Activated CD8-positive, alpha-beta T cell treated with anti-CD3 and anti-CD28 coated beads, Interleukin-2, amount 10 ng/mL, durations not matched to agents 7 days and 5 days (primary cell): Measurements from ENCODE around the gene SLC25A10. TPM values are rescaled to one million over a fixed set of nuclear protein-coding genes. Genes with fewer than 3 reads are reported as not detected.

ENCODE experiments used
- ATAC-seq: fragments of 150-1000 bp; cut with Tn5 transposase; one replicate; pipeline ENCODE4 v1.10.0; 2021; ENCODE audit warnings: moderate library complexity
- CTCF ChIA-PET: fragments of 350-600 bp; sonication (Branson Sonifier 250); formaldehyde crosslinking; loops from one replicate; lab custom pipeline; 2021; ENCODE audit warnings: antibody characterized with exemption; lab: Charles Lee
- POLR2A ChIA-PET: fragments of 350-600 bp; sonication (Branson Sonifier 250); formaldehyde crosslinking; loops from one replicate; lab custom pipeline; 2021; ENCODE audit warnings: antibody characterized with exemption; lab: Charles Lee
- DNase-seq: peaks from one replicate; pipeline ENCODE4 v3.0.0-alpha.2; 2020
- H3K27ac Mint-ChIP-seq: one replicate; pipeline ENCODE4 v1.8.0; 2021; ENCODE audit warnings: mild to moderate bottlenecking, mixed read lengths
- H3K27me3 Mint-ChIP-seq: one replicate; pipeline ENCODE4 v1.8.0; 2021; ENCODE audit warnings: low read depth, mixed read lengths
- H3K36me3 Mint-ChIP-seq: one replicate; pipeline ENCODE4 v1.8.0; 2021; ENCODE audit warnings: low read depth, mixed read lengths
- H3K4me1 Mint-ChIP-seq: one replicate; pipeline ENCODE4 v1.8.0; 2021; ENCODE audit warnings: low read depth, mixed read lengths
- H3K4me3 Mint-ChIP-seq: one replicate; pipeline ENCODE4 v1.8.0; 2021; ENCODE audit warnings: mild to moderate bottlenecking, mixed read lengths
- H3K9me3 Mint-ChIP-seq: one replicate; pipeline ENCODE4 v1.8.0; 2022; ENCODE audit warnings: mixed read lengths; ENCODE audit not compliant: insufficient read depth
- total RNA-seq, 2 experiments: library from RNA; stranded (reverse); gene quantifications; one replicate each; pipeline ENCODE4 v1.2.3, GENCODE V29; 2021

Gene SLC25A10
- total RNA-seq, 2 experiments from 2014 or later = 39.2 to 40.4 TPM

DNA sequence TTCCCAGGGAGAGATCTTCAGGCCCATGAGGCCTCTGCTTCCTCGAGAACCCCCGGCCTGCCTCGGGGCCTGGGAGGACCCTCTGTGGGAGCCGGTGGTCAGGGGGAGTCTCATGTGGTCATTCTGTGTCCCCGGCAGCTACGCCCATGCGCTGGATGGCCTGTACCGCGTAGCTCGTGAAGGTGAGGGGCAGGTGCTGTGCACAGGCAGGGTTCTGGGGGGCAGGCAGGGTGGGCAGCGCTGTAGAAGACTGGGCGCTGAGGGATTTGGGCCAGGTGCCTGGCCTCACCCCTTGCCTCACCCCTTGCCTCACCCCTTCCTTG lies 4.6 kb downstream of the SLC25A10 start:
- Mint-ChIP-seq H3K36me3 (peaks cover 5% of the 10 kb centered on the region), H3K27me3 (no peaks in the 10 kb centered on the region), H3K4me3 (no peak overlapping the region), H3K4me1 (peaks cover 15% of the 10 kb centered on the region), H3K9me3 (no peaks in the 10 kb centered on the region), H3K27ac (no peak overlapping the region)
- no peak for ATAC-seq
- POLR2A ChIA-PET = no interaction called here
- no peak for DNase-seq
- CTCF ChIA-PET = no interaction called here

DNA sequence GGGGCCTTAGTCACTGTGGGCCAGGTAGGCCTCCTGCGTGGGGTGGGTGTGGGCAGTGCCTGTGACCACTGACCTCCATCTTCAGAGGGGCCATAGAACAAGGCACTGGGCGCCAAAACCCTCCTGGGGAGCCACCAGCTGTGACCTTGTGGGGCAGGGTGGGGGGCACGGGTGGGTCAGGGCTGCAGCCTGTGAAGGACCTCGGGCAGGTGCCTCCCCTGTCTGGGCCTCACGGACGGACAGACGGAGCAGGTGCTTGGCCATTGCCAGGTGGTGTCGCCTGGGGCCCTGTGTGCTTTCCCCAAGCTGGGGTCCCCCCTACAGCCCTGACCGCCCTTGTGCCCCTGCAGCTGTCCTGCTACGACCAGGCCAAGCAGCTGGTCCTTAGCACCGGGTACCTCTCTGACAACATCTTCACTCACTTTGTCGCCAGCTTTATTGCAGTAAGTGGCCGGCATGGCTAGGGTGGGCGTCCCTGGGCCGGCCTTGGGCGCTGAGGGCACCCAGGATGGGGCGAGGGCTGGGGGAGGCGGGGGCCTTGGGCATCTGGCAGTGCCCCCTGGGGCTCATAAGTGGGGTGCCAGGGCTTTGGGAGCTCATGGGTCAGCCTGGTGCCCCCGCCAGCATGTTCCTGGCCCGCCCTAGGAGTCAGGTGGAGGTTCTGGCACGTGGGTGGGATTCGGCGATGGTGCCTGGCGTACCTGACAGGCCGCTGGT lies 5.1 kb downstream of the SLC25A10 start:
- ChIA-PET CTCF (no interaction called here), POLR2A (no interaction called here)
- Mint-ChIP-seq H3K27ac (no peak overlapping the region), H3K4me1 (peaks cover 15% of the 10 kb centered on the region), H3K27me3 (no peaks in the 10 kb centered on the region), H3K4me3 (no peak overlapping the region), H3K9me3 (no peaks in the 10 kb centered on the region), H3K36me3 (peaks cover 5% of the 10 kb centered on the region)
- ATAC-seq (no peak), DNase-seq (no peak)

DNA sequence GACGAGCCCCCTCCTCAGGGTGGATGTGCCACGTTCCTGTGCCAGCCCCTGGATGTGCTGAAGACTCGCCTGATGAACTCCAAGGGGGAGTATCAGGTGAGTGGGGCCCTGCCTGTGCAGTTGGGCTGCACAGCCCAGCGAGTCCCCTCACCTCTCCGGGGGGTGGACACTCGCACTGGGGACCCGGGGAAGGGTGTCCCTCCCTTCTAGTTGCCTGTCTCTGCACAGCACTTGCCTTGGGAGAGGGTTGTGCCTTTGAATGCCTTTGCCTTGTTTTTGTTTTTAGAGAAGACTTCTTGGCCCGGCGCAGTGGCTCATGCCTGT lies 5.6 kb downstream of the SLC25A10 start:
- Mint-ChIP-seq H3K27ac (no peak overlapping the region), H3K36me3 (peaks cover 5% of the 10 kb centered on the region), H3K4me1 (peaks cover 14% of the 10 kb centered on the region), H3K27me3 (no peaks in the 10 kb centered on the region), H3K4me3 (no peak overlapping the region), H3K9me3 (no peaks in the 10 kb centered on the region)
- POLR2A ChIA-PET = no interaction called here
- CTCF ChIA-PET = no interaction called here
- no peak for DNase-seq
- ATAC-seq = no peak

DNA sequence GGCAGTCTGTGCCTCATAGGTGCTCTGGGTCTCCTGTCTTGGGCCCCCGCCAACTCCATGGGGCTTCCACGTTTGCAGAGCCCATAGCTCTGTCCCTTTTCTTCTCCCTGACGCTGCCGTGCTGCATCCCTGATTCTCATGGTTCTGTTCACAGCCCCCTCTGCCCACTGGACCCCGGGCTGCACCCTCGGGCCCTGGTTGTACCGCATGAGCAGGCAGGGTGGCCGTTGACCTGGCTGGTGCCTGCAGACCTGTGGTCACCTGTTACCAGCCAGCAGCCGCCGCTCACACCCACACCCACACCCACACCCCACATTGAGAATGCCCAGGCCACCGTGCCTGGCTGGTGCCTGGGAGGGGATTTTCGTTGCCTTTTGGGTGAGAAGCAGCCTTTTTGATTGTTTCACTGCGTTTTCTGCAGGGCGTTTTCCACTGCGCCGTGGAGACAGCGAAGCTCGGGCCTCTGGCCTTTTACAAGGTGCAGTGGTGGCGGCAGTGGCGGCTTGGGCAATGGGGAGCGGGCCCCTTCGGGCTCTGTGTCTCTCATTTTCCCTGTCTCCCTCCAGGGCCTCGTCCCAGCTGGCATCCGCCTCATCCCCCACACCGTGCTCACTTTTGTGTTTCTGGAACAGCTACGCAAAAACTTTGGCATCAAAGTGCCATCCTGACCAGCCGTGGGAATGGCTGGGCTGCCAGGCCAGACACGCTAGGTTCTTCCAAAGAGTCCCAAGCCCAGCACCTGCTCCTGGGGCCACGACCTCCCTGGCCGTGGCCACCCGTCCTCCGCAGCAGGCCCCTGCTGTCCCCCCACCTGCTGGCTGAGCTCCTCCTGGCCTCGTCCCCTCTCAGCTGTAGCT lies 7.6 kb downstream of the SLC25A10 start:
- CTCF ChIA-PET = no interaction called here
- Mint-ChIP-seq H3K27ac (no peak overlapping the region), H3K36me3 (peaks cover 3% of the 10 kb centered on the region), H3K9me3 (no peaks in the 10 kb centered on the region), H3K4me3 (no peak overlapping the region), H3K4me1 (peaks cover 4% of the 10 kb centered on the region), H3K27me3 (peaks cover 7% of the 10 kb centered on the region)
- POLR2A ChIA-PET = interaction anchor here (1.0 to 1.2 kb wide), 2 partner anchors 8 to 17 kb away, joined by 3 to 5 read pairs; partner anchors contain the start of gene MRPL12
- DNase-seq (no peak), ATAC-seq (no peak)

DNA sequence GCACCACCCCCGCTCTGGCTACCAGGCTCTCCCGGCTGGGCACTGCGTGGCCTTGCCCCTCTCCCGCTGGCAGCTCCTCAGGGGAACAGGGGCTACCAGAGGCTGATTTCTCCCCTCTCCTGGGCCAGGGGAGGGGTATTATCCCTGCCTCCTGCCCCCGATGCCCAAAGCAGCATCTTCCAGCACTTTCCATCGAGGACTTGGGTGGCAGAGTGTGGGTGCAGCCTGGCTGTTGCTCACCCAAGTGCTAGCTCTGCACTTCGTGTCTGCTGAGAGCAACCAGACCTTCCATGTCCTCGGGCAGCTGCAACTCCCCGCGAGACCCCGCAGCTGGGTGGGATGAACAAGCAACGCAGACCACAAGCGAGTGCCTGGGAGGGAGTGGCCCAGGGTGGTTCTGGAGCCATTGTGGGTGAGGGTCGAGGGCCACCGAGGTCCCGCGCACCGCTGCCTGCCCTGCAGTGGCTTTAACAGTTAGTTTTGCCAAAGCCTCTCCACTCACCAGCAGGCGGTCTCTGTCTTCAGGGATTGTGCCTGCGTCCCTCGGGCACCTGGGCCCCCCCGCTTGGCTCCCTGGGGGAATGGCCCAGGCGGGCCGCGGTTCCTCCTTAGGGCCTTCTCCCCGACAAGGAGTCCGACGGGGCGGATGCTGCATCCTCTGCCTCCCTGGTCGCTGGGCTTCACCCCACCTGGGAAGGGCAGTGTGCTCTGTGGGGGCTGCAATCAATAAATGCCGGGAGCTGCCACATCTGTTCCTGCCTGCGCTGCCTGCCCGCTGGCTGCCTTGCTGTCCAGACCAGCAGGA lies 8.4 kb downstream of the SLC25A10 start:
- DNase-seq (no peak), ATAC-seq (no peak)
- POLR2A ChIA-PET = interaction anchor here (1.2 kb wide), 1 partner anchor 9 kb away, joined by 5 read pairs; no protein-coding TSS in a partner anchor
- Mint-ChIP-seq H3K4me3 (no peak overlapping the region), H3K36me3 (peaks cover 3% of the 10 kb centered on the region), H3K27me3 (peaks cover 7% of the 10 kb centered on the region), H3K4me1 (peaks cover 4% of the 10 kb centered on the region), H3K27ac (no peak overlapping the region), H3K9me3 (no peaks in the 10 kb centered on the region)
- CTCF ChIA-PET = no interaction called here

DNA sequence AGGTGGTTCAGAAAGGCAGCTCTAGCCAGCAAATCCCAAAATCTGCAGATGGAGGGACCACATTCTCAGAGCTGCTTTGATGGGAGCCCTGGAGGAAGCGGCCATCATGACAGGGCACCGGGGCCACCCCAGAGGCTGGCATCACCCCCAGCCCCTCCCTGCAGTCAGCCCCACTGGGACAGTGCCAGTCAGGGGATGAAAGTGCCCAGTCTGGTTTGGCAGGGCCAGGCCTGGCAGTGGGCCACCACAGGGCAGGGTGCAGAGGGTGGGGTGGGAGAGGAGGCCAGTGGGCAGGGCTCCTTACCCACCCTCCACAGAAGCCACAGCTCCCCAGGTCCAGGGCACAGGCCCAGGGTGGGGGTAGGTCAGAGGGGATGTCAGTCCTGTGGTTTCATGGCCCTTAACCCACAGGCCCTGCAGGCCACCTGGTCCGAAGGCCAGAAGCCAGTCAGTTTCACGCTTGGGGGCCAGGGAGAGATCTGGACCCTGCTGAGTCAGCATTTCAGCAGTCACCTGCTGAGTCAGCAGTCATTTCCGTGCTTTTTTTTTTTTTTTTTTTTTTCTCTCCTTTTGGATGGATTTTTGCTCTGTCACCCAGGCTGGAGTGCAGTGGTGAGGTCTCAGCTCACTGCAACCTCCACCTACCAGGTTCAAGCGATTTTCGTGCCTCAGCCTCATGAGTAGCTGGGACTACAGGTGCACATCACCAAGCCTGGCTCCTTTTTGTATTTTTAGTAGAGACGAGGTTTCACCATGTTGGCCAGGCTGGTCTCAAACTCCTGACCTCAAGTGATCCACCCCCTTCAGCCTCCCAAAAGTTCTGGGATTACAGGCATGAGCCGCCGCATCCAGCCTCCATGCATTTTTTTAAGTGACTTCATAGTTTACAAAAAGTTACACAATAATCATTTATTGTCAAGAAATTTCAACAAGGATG lies 10.4 kb downstream of the SLC25A10 start:
- Mint-ChIP-seq H3K27ac (no peak overlapping the region), H3K4me1 (peaks cover 4% of the 10 kb centered on the region), H3K4me3 (no peak overlapping the region), H3K27me3 (peaks cover 10% of the 10 kb centered on the region), H3K9me3 (no peaks in the 10 kb centered on the region), H3K36me3 (peaks cover 3% of the 10 kb centered on the region)
- POLR2A ChIA-PET = no interaction called here
- ATAC-seq = no peak
- DNase-seq = no peak
- CTCF ChIA-PET = interaction anchor here (1.1 kb wide), 1 partner anchor 11 kb away, joined by 4 read pairs; no protein-coding TSS in a partner anchor

DNA sequence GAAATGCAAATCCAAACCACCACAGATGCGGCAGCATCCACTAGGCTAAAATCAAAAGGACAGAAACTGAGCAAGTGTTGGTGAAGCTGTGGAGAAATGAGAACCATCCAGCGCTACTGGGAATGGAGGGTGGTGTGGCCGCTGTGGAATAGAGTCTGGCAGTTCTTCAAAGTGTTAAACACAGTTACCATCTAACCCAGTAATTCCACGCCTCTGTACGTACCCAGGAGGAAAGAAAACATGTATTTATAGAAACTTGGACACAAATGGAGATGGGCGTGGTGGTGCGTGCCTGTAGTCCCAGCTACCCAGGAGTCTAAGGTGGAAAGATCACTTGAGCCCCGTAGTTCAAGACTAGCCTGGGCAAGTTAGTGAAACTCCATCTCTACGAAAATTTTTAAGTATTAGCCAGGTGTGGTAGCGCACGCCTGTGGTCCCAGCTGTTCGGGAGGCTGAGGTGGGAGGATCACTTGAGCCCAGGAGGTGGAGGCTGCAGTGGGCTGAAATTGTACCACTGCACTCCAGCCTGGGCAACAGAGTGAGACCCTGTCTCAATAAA lies 11.6 kb downstream of the SLC25A10 start:
- ATAC-seq = no peak
- Mint-ChIP-seq H3K4me1 (peaks cover 4% of the 10 kb centered on the region), H3K27me3 (peaks cover 10% of the 10 kb centered on the region), H3K36me3 (peaks cover 3% of the 10 kb centered on the region), H3K27ac (no peak overlapping the region), H3K9me3 (no peaks in the 10 kb centered on the region), H3K4me3 (no peak overlapping the region)
- POLR2A ChIA-PET = no interaction called here
- CTCF ChIA-PET = no interaction called here
- no peak for DNase-seq

DNA sequence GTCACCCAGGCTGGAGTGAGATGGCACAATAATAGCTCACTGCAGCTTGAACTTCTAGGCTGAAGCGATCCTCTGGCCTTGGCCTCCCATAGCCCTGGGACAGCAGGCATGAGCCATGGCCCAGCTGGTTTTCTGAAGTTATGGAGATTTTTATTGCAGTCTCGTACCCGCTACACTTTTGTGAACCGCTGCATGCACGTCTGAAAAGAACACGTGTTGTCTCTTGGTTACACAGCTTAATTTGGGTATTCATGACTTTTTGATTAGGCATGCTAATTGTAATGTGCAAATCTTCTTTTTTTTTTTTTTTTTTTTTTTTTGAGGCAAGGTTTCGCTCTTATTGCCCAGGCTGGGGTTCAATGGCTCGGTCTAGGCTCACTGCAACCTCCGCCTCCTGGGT lies 13.4 kb downstream of the SLC25A10 start:
- Mint-ChIP-seq H3K27me3 (peaks cover 10% of the 10 kb centered on the region), H3K4me3 (no peak overlapping the region), H3K27ac (no peak overlapping the region), H3K9me3 (no peaks in the 10 kb centered on the region), H3K36me3 (no peaks in the 10 kb centered on the region), H3K4me1 (peaks cover 4% of the 10 kb centered on the region)
- POLR2A ChIA-PET = no interaction called here
- CTCF ChIA-PET = no interaction called here
- DNase-seq = no peak
- ATAC-seq = no peak

DNA sequence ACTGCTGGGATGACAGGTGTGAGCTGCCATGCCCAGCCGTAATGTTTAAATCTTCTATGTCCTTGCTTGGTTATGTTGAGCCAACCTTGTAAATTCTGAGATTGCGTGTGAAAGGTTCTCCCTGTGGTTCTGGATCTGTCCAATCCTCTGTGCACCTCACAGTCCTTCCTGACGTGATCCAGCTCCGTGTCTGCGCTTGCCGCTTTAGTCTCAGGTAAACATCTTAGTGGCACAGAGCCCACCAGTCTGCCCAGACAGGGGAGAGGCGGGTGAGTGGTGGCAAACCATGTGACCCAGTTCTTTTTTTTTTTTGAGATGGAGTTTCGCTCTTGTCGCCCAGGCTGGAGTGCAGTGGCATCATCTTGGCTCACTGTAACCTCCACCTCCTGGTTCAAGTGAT lies 13.9 kb downstream of the SLC25A10 start:
- no peak for DNase-seq
- ChIA-PET POLR2A (no interaction called here), CTCF (no interaction called here)
- no peak overlapping the region for H3K4me3 Mint-ChIP-seq
- H3K9me3 Mint-ChIP-seq = no peaks in the 10 kb centered on the region
- ATAC-seq = no peak
- peaks cover 4% of the 10 kb centered on the region for H3K4me1 Mint-ChIP-seq
- no peaks in the 10 kb centered on the region for H3K36me3 Mint-ChIP-seq
- H3K27me3 Mint-ChIP-seq = peaks cover 10% of the 10 kb centered on the region
- no peak overlapping the region for H3K27ac Mint-ChIP-seq

DNA sequence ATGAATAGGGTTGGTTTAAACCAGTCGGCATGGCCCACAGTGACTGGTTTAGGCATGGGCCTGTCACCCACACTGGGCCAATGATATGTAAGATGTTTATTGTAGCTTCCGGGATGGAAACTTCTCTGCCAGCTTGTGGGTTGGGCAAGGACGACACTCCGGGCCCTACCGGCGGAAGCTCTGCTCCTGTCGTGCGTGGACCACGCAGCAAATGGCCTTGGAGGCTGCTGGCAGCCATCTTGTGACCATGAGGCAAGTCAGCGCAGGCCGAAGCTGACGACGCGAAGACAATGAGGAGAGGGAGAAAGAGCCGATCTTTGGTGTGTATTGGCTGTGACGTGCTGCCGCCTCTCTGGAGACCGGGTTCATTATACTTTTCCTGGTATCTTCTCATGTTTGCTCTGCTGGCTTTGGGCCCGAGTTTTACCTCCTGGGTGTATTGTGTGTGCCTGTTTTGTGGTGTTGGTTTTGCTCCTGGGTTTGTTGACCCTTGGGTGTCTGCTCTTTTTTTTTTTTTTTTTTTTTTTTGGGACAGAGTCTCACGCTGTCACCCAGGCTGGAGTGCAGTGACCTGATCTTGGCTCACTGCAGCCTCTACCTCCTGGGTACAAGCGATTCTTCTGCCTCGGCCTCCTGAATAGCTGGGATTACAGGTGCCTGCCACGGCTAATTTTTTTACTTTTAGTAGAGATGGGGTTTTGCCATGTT lies 15.4 kb downstream of the SLC25A10 start:
- H3K27me3 Mint-ChIP-seq = peaks cover 10% of the 10 kb centered on the region
- H3K4me3 Mint-ChIP-seq = no peak overlapping the region
- DNase-seq (no peak), ATAC-seq (no peak)
- CTCF ChIA-PET = no interaction called here
- no peaks in the 10 kb centered on the region for H3K36me3 Mint-ChIP-seq
- no peaks in the 10 kb centered on the region for H3K9me3 Mint-ChIP-seq
- POLR2A ChIA-PET = no interaction called here
- H3K4me1 Mint-ChIP-seq = peaks cover 10% of the 10 kb centered on the region
- H3K27ac Mint-ChIP-seq = no peak overlapping the region
